ENCODE results near the gene ANKIB1. TPM values are rescaled to one million over a fixed set of nuclear protein-coding genes. Genes with fewer than 3 reads are reported as not detected.
A peak's percentile ranks its signal among the peaks of the same experiment; 100 is the strongest.

The ANKIB1 gene
- total RNA-seq, 4 donors from 2014 or later = 11.5 to 24.2 (median 12.5) TPM

- in situ Hi-C loops (cut with MboI; ENCODE audit: low sequenced_read_pairs in 4 of 4) = no loop called here
- Histone ChIP-seq H3K4me1 (peaks cover 22 to 31% of the 10 kb centered on the region in 2 donors), H3K36me3 (peaks cover 0 to 5% of the 10 kb centered on the region in 2 donors), H3K9me3 (no peaks in the 10 kb centered on the region), H3K4me3 (peak overlapping the region in 3 of 4 donors; percentile 8 to 14 (median 8)), H3K27me3 (no peaks in the 10 kb centered on the region), H3K27ac (peak overlapping the region in 2 of 4 donors; percentile 12 to 37)
- DNase-seq (no peak), ATAC-seq (no peak)
- TF ChIP-seq CTCF (IDR thresholded peaks at IDR 0.05 in 4 of 5, conservative IDR thresholded peaks at IDR 0.05 in 1 of 5) (no peak), POLR2A (IDR thresholded peaks at IDR 0.05) (no peak)
- intact Hi-C loops (cut with DNase I; ENCODE audit: low total_unique reads) = no loop called here
These were observed 48.3 kb downstream of the ANKIB1 start for GRCh38 chr7:92293896-92294590.

GRCh38 chr7:92295391-92295790 is 49.6 kb downstream of the ANKIB1 start:
- Histone ChIP-seq H3K9me3 (no peaks in the 10 kb centered on the region), H3K36me3 (peaks cover 0 to 5% of the 10 kb centered on the region in 2 donors), H3K4me1 (peaks cover 22 to 31% of the 10 kb centered on the region in 2 donors), H3K27ac (peak overlapping the region in 2 of 4 donors; percentile 14 to 19), H3K4me3 (no peak overlapping the region), H3K27me3 (no peaks in the 10 kb centered on the region)
- intact Hi-C loops (cut with DNase I; ENCODE audit: low total_unique reads) = no loop called here
- DNase-seq (no peak), ATAC-seq (no peak)
- in situ Hi-C loops (cut with MboI; ENCODE audit: low sequenced_read_pairs in 4 of 4) = no loop called here
- TF ChIP-seq POLR2A (IDR thresholded peaks at IDR 0.05) (no peak), CTCF (IDR thresholded peaks at IDR 0.05 in 4 of 5, conservative IDR thresholded peaks at IDR 0.05 in 1 of 5) (no peak)

GRCh38 chr7:92296235-92296634 is 50.5 kb downstream of the ANKIB1 start:
- ATAC-seq (no peak), DNase-seq (no peak)
- Histone ChIP-seq H3K36me3 (peaks cover 0 to 5% of the 10 kb centered on the region in 2 donors), H3K9me3 (no peaks in the 10 kb centered on the region), H3K4me3 (no peak overlapping the region), H3K4me1 (peaks cover 22 to 31% of the 10 kb centered on the region in 2 donors), H3K27me3 (no peaks in the 10 kb centered on the region), H3K27ac (peak overlapping the region in 1 of 4 donors; percentile 19)
- in situ Hi-C loops (cut with MboI; ENCODE audit: low sequenced_read_pairs in 4 of 4) (no loop called here), intact Hi-C loops (cut with DNase I; ENCODE audit: low total_unique reads) (no loop called here)
- TF ChIP-seq POLR2A (IDR thresholded peaks at IDR 0.05) (no peak), CTCF (IDR thresholded peaks at IDR 0.05 in 4 of 5, conservative IDR thresholded peaks at IDR 0.05 in 1 of 5) (no peak)

- intact Hi-C loops (cut with DNase I; ENCODE audit: low total_unique reads) (no loop called here), in situ Hi-C loops (cut with MboI; ENCODE audit: low sequenced_read_pairs in 4 of 4) (no loop called here)
- Histone ChIP-seq H3K4me1 (peaks cover 22 to 31% of the 10 kb centered on the region in 2 donors), H3K27me3 (no peaks in the 10 kb centered on the region), H3K27ac (no peak overlapping the region), H3K36me3 (peaks cover 0 to 5% of the 10 kb centered on the region in 2 donors), H3K4me3 (no peak overlapping the region), H3K9me3 (no peaks in the 10 kb centered on the region)
- TF ChIP-seq POLR2A (IDR thresholded peaks at IDR 0.05) = no peak
- no peak for TF ChIP-seq CTCF (IDR thresholded peaks at IDR 0.05 in 4 of 5, conservative IDR thresholded peaks at IDR 0.05 in 1 of 5)
- ATAC-seq (no peak), DNase-seq (no peak)
These were observed 51.2 kb downstream of the ANKIB1 start for GRCh38 chr7:92296880-92297445.
